Measurements from ENCODE around the gene AGFG1.
"Not testable (repeated sequence)": the region's sequence is repeated elsewhere in the genome, so short reads cannot be mapped to it uniquely, and the experiment has no call there.

Gene AGFG1

DNA sequence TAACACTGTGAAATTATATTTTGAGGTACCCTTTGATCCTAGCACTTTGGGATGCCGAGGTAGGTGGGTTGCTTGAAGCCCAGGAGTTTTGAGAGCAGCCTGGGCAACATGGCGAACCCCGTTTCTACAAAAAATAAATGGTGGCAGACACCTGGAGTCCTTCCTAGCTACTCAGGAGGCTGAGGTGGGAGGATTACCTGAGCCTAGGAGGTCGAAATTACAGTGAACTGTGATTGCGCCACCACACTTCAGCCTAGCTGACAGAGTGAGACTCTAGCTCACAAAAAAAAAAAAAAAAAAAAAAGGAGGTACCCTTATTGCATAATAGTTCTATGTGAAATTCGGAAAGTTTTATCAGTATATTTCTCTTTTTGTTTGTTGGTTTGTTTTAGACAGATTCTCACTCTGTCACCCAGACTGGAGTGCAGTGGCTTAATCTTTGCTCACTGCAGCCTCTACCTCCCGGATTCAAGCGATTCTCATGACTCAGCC lies 67.6 kb downstream of the AGFG1 start:
- DNase-seq (ENCODE audit: low spot score): no peak

GRCh38 chr2:227540352-227540751 lies 68.4 kb downstream of the AGFG1 start:
- DNase-seq (ENCODE audit: low spot score): not testable (repeated sequence)

DNA sequence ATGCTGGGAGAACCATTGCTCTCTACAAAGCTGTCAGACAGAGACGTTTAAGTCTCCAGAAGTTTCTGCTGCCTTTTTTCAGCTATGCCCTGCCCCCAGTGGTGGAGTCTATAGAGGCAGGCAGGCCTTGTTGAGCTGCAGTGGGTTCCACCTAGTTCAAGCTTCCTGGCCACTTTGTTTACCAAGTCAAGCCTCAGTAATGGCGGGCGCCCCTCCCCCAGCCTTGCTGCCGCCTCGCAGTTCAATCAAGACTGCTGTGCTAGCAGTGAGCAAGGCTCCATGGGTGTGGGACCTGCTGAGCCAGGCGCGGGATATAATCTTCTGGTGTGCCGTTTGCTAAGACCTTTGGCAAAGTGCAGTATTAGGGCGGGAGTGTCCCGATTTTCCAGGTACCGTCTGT lies 74.0 kb downstream of the AGFG1 start:
- no peak for DNase-seq (ENCODE audit: low spot score)

DNA sequence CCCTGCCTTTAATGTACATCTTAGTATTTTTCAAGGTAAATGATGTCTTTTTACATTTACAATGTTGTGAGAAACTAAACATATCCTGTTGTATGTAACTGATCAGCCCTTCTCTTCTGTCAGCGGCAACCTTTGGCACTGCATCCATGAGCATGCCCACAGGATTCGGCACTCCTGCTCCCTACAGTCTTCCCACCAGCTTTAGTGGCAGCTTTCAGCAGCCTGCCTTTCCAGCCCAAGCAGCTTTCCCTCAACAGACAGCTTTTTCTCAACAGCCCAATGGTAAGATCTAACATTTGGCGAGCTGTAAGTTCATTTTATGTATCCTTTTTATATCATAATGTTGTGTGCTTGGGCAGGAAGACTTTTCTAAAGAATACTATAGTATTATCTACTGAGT lies 79.9 kb downstream of the AGFG1 start:
- DNase-seq (ENCODE audit: low spot score): no peak

DNA sequence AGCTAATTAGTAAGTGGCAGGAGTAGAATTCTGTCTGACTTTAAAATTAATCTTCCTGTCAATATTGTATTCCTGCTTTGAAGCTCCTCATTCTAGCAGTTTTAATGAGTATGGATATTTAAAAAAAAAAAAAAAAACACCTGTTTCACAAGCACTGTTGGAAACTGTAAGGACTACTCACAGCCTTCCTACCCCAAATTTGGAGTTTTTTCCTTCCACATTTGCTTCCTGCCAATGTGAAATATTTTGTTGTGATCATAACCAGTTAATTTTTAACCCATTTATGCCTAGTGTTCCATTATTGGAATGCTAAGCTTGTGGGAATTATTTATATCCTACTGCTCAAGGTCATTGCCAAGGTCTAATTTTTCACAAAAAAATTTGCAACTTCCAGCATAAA lies 90.6 kb downstream of the AGFG1 start:
- DNase-seq (ENCODE audit: low spot score): no peak

DNA sequence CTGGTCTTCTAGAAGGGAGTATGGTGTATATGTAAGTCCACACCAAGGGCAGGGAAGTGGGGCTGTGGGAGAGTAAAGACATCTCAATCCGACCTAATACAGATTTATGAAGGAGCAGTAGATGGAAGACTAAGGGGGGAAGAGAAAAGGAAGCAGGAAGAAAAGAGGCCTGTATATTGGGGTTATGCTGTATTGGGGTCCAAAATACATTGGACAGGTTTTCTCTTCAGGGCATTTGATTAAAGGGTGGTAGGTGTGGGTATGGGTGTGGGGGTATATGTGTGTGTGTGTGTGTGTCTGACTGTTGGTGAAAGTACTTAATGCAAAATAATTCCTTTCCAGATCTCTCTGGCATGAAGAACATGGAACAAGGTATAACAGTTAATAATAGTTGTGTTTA lies 93.1 kb downstream of the AGFG1 start:
- DNase-seq (ENCODE audit: low spot score): no peak

DNA sequence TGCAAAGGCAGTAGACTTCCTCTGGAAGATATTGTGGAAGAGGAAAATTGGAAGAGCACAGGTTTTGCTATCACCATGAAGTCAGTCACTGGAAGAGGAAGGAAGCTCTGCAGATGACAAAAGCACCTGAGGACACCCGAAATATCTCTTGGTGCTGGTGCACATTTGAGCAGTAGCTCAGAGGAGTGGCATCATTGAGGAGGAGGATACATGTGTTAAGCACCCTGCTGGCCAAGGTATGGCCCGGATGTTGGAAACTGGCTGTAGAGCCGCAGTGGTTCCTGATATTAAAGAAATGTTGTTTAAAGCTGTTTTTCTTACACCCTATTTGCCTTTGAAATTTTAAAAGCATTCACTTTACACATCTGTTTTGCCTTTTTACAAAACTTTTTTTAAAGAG lies 94.1 kb downstream of the AGFG1 start:
- no peak for DNase-seq (ENCODE audit: low spot score)

DNA sequence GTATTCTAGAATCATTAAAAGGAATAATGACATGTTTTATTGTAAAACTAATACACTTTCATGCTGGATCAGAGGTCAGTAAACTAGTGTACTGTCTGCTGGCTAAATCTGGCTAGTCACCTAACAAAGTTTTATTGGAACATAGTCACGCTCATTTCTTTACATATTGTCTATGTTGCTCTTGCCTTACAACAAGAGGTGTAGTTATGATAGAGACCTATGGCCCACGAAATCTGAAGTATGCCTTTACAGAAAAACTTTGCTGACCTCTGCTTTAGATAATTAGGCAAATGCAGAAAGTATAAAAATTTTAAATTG lies 96.9 kb downstream of the AGFG1 start:
- DNase-seq (ENCODE audit: low spot score): no peak

GRCh38 chr2:227570615-227571014 lies 98.7 kb downstream of the AGFG1 start:
- DNase-seq (ENCODE audit: low spot score): no peak

GRCh38 chr2:227576110-227576509 lies 104.2 kb downstream of the AGFG1 start:
- DNase-seq (ENCODE audit: low spot score): no peak

- no peak for DNase-seq (ENCODE audit: low spot score)
Measured at GRCh38 chr2:227576812-227577211, 104.9 kb downstream of the AGFG1 start.

GRCh38 chr2:227577555-227577954 lies 105.6 kb downstream of the AGFG1 start:
- DNase-seq (ENCODE audit: low spot score): no peak

DNA sequence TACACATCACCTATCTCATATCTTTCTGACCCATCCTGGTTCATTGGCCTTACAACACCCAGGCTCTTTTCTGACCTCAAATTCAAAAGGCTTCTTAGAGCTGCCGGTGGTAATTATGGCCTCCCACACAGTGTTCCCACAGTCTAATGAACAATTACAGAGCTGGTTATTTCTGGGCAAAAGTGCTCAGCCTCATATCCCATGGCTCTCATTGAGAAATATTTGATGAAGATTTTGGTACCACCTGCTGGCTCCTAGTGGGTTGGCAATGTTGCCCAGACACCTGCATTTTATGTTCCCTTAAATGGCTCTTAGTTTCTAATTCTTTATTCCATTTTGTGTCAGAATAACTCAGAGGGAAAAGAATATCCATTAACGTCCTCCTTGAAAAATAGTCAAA lies 106.7 kb downstream of the AGFG1 start:
- no peak for DNase-seq (ENCODE audit: low spot score)

GRCh38 chr2:227579791-227580190 lies 107.8 kb downstream of the AGFG1 start:
- no peak for DNase-seq (ENCODE audit: low spot score)

DNA sequence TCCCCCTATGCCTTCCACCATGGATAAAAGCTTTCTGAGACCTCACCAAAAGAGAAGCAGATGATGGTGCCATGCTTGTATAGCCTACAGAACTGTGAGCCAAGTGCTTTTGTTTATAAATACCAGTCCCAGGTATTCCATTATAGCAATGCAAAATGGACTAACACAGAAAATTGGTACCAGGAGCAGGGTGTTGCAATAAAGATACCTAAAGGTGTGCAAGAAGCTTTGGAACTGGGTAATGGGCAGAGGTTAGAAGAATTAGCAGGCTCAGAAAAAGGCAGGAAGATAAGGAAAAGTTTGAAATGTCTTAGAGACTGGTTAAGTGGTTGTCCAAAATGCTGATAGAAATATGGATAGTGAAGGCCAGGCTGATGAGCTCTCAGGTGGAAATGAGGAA lies 110.4 kb downstream of the AGFG1 start:
- DNase-seq (ENCODE audit: low spot score): no peak

DNA sequence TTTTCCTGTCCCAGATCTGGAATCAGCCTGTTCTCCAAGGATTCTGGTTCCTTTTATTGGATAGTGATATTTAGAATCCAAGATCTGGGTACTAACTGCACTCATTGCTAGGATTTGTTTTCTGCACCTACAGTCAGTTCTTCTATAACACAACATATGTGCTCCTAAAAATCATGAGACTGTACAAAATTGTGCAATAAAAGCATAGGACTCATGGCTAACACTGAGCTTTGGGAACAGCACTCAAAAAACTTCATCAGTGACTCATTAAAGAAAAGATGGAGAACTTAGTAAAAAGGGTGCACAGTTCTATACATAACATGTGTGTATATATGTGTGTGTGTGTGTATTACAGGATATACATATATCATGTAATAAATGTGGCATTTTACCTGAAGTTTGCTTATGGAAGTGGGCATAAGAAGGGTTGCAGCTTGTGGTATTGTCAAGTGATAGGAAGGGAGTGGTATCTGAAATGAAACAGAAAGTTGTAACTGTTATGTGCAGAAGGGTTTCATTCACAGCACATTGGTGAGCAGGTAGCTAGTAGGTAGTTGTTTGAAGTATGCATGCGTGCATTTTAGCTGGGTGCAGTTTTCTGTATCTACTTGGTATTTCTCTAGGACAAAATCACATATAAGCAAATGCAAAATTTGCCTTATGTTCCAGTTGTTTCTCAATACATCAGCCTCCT lies 120.9 kb downstream of the AGFG1 start:
- DNase-seq (ENCODE audit: low spot score): no peak

- no peak for DNase-seq (ENCODE audit: low spot score)
Measured at GRCh38 chr2:227595797-227596196, 123.8 kb downstream of the AGFG1 start.

DNA sequence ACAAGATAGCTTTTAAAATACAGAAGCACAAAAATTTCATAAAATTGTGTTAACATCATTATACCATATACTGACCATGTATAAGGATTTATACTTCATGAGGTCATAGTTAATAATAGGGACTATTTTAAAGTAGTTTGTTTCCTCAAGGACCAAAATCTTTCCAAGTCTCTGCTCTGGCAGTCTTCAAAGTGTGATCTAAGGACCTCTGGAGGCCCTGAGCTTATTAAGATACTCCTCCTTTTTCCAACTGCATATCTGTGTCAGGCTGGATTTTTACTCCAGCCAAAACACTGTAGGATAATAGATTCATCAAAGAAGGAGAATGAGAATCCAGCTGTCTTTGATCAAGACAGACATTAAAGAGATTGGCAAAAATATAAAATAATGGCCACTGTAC lies 125.1 kb downstream of the AGFG1 start:
- no peak for DNase-seq (ENCODE audit: low spot score)

- no peak for DNase-seq (ENCODE audit: low spot score)
Measured at GRCh38 chr2:227597998-227598397, 126.0 kb downstream of the AGFG1 start.

- not testable (repeated sequence) for DNase-seq (ENCODE audit: low spot score)
Measured at GRCh38 chr2:227598835-227599503, 127.0 kb downstream of the AGFG1 start, which contains the start of gene SCYGR2. TSS of gene SCYGR2 (plus strand) at chr2:227598893. CDS start at chr2:227598893, 0 bp downstream.

- no peak for DNase-seq (ENCODE audit: low spot score)
Measured at GRCh38 chr2:227602358-227602757, 130.4 kb downstream of the AGFG1 start.

DNA sequence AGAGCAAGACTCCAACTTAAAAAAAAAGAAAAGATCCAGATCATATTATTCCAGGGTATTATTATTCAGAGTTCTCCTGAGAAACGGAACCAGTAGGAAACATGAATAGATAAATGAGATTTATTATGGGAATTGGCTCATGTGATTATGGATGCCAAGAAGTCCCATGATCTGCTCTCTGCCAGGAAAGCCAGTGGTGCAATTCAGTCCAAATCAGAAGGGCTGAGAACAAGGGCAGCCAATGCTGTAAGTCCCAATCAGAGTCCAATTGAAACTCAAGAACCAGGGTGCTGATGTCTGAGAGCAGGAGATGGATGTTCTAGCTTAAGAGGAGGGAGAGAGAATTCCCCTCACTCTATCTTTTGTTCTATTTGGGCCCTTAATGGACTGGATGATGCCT lies 134.5 kb downstream of the AGFG1 start:
- DNase-seq (ENCODE audit: low spot score): no peak

- DNase-seq (ENCODE audit: low spot score): no peak
Measured at GRCh38 chr2:227607941-227608340, 136.0 kb downstream of the AGFG1 start.

Data from AG20443 (cell line).